K562 treated with DMSO at 1 percent for 48 hours (cell line): ENCODE measurements around the gene PTGS1. TPM values are rescaled to one million over a fixed set of nuclear protein-coding genes. Genes with fewer than 3 reads are reported as not detected.

Experiments
- total RNA-seq: library from RNA; unstranded; fragments of 300-600 nt; gene quantifications from 2 replicates; pipeline ENCODE4 v1.2.3, GENCODE V29; 2022; ENCODE audit warnings: low replicate concordance; ENCODE audit errors: extremely low read depth

Gene PTGS1
- total RNA-seq = not detected in 2 replicates

DNA sequence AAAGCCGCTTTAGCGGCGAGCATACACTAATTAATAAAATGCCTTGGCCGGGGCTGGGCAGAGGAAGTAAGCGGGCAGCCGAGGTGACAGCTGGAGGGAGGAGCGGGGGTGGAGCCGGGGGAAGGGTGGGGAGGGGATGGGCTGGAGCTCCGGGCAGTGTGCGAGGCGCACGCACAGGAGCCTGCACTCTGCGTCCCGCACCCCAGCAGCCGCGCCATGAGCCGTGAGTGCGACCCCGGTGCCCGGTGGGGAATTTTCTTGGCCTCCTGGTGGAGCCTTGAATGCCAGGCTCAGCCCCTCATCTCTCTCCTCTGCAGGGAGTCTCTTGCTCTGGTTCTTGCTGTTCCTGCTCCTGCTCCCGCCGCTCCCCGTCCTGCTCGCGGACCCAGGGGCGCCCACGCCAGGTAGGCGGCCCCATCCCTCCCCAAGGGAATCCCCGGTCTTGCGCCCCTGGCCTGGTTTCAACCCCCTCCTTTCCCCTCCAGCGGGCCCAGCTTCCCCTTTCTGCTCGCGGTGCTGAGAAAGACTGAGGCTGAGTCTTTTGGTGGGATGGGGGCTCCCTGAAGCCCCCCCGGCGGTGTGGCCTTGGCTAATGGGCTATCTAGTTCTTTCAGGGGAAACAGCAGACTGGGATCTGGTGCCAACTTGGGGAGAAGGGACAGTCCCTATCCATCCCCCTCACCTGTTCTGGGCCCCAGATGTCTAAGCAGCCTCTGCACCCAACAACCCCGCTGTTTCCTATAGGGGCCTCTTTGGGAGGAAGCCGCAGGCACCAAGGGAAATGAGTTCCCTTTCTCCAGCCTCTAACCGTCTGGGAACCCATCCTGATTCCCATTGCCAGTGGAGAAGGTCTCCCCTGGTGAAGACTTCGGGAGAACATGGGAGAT lies at the start of gene PTGS1:
Gene PTGS1, plus strand, starts transcription at position 156 of the 887 bp plus-strand sequence. Its CDS starts 61 bp downstream, at position 217.

Other genes with a start within 250 kb of the PTGS1 start
- gene NDUFA8, start 211.2 kb upstream of the PTGS1 start, total RNA-seq = not detected in 2 replicates
- not detected in 2 replicates for gene MORN5, start 211.1 kb upstream of the PTGS1 start, total RNA-seq
- gene LHX6, start 142.1 kb upstream of the PTGS1 start, total RNA-seq = not detected in 2 replicates
- not detected in 2 replicates for gene RBM18, start 106.2 kb upstream of the PTGS1 start, total RNA-seq
- gene MRRF, start 106.1 kb upstream of the PTGS1 start, total RNA-seq = not detected in 2 replicates
- not detected in 2 replicates for gene OR1J1, start 106.9 kb downstream of the PTGS1 start, total RNA-seq
- not detected in 2 replicates for gene OR1J2, start 139.8 kb downstream of the PTGS1 start, total RNA-seq
- not detected in 2 replicates for gene OR1J4, start 148.1 kb downstream of the PTGS1 start, total RNA-seq
- gene OR1N1, start 156.3 kb downstream of the PTGS1 start, total RNA-seq = not detected in 2 replicates
- gene OR1N2, start 182.1 kb downstream of the PTGS1 start, total RNA-seq = not detected in 2 replicates
- gene OR1L8, start 212.4 kb downstream of the PTGS1 start, total RNA-seq = not detected in 2 replicates
- not detected in 2 replicates for gene OR1Q1, start 243.7 kb downstream of the PTGS1 start, total RNA-seq